Natural killer cell (primary cell): ENCODE results near the gene PRPF6. TPM values are rescaled to one million over a fixed set of nuclear protein-coding genes. Genes with fewer than 3 reads are reported as not detected.

ENCODE experiments used
- ATAC-seq, 3 donors: fragments of 150-1000 bp in 2 of 3; fragments of 200-7000 bp in 1 of 3; cut with Tn5 transposase; 1 replicate in 1 of 3; 2 replicates in 2 of 3; pipeline ENCODE4 v1.10.0; 2021; ENCODE audit warnings: mild to moderate bottlenecking in 2 of 3, moderate library complexity in 2 of 3
- DNase-seq, 2 donors: peaks; one replicate each; pipeline versions ENCODE4 v3.0.0 to v3.0.0-alpha.2; 2013 to 2021; ENCODE audit warnings: mixed read lengths in 1 of 2
- H3K27ac ChIP-seq: one replicate; pipeline ENCODE4 v1.5.1; 2013; ENCODE audit warnings: mild to moderate bottlenecking, low read length
- H3K27me3 ChIP-seq: one replicate; pipeline ENCODE4 v1.6.1; 2013; ENCODE audit warnings: low read length; ENCODE audit not compliant: control insufficient read depth, insufficient read depth
- H3K36me3 ChIP-seq: one replicate; pipeline ENCODE4 v1.6.1; 2013; ENCODE audit warnings: low read length; ENCODE audit not compliant: control insufficient read depth, insufficient read depth
- H3K4me1 ChIP-seq: one replicate; pipeline ENCODE4 v1.6.1; 2013; ENCODE audit warnings: low read length; ENCODE audit not compliant: control insufficient read depth, insufficient read depth
- H3K4me3 ChIP-seq: one replicate; pipeline ENCODE4 v1.5.1; 2013; ENCODE audit warnings: low read length
- H3K9me3 ChIP-seq: one replicate; pipeline ENCODE4 v1.6.1; 2013; ENCODE audit warnings: low read length; ENCODE audit not compliant: control insufficient read depth, insufficient read depth
- H3K27ac Mint-ChIP-seq, 2 donors: one replicate each; pipeline ENCODE4 v1.8.0; 2022; ENCODE audit warnings: mild to moderate bottlenecking in 2 of 2, mixed read lengths in 2 of 2, moderate library complexity in 1 of 2
- H3K27me3 Mint-ChIP-seq, 2 donors: one replicate each; pipeline ENCODE4 v1.8.0; 2022; ENCODE audit warnings: low read depth in 2 of 2, mixed read lengths in 2 of 2
- H3K36me3 Mint-ChIP-seq: one replicate; pipeline ENCODE4 v1.8.0; 2022; ENCODE audit warnings: mixed read lengths
- H3K4me1 Mint-ChIP-seq, 2 donors: one replicate each; pipeline ENCODE4 v1.8.0; 2022; ENCODE audit warnings: mixed read lengths in 2 of 2
- H3K4me3 Mint-ChIP-seq: one replicate; pipeline ENCODE4 v1.8.0; 2022; ENCODE audit warnings: mild to moderate bottlenecking, moderate library complexity, mixed read lengths
- H3K9me3 Mint-ChIP-seq, 2 donors: one replicate each; pipeline ENCODE4 v1.8.0; 2022; ENCODE audit warnings: mixed read lengths in 2 of 2
- WGBS: methylation state at CpG from one replicate; pipeline ENCODE4 v1.1.7; 2013; ENCODE audit warnings: missing lambda C conversion rate; ENCODE audit not compliant: insufficient coverage; 5-methylcytosine and 5-hydroxymethylcytosine counted together
- intact Hi-C: fragments of 100-400 bp; cut with micrococcal nuclease; formaldehyde crosslinking; loops from one replicate; pipeline ENCODE4 v1.14.2; 2022
- total RNA-seq, 4 donors: library from RNA; stranded (reverse); fragments of 120-200 nt in 1 of 4; gene quantifications; one replicate each; pipeline versions ENCODE4 v1.2.3 to v1.2.4, GENCODE V29; 2013 to 2022
- TF ChIP-seq, protein P1 (sequence below): fragments of 200-600 bp; IDR thresholded peaks from one replicate; pipeline ENCODE4 v1.8.0; 2022; ENCODE audit warnings: antibody characterized with exemption

PRPF6 gene
- total RNA-seq, 3 donors from 2014 or later (not counting 1 experiment from before 2014, with no cell fraction given): 52.7 to 63.0 (median 55.0) TPM

- no peak overlapping the region for H3K4me3 Mint-ChIP-seq
- H3K9me3 ChIP-seq: peaks cover 11% of the 10 kb centered on the region
- 97% methylated on average over 10 of the region's 10 CpGs for WGBS
- H3K27ac ChIP-seq: no peak overlapping the region
- peaks cover 56% of the 10 kb centered on the region for H3K36me3 ChIP-seq
- peaks cover 15 to 16% of the 10 kb centered on the region in 2 donors for H3K4me1 Mint-ChIP-seq
- peaks cover 7% of the 10 kb centered on the region for H3K36me3 Mint-ChIP-seq
- TF ChIP-seq, protein P1, sequence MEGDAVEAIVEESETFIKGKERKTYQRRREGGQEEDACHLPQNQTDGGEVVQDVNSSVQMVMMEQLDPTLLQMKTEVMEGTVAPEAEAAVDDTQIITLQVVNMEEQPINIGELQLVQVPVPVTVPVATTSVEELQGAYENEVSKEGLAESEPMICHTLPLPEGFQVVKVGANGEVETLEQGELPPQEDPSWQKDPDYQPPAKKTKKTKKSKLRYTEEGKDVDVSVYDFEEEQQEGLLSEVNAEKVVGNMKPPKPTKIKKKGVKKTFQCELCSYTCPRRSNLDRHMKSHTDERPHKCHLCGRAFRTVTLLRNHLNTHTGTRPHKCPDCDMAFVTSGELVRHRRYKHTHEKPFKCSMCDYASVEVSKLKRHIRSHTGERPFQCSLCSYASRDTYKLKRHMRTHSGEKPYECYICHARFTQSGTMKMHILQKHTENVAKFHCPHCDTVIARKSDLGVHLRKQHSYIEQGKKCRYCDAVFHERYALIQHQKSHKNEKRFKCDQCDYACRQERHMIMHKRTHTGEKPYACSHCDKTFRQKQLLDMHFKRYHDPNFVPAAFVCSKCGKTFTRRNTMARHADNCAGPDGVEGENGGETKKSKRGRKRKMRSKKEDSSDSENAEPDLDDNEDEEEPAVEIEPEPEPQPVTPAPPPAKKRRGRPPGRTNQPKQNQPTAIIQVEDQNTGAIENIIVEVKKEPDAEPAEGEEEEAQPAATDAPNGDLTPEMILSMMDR: no peak
- H3K27me3 ChIP-seq: no peaks in the 10 kb centered on the region
- H3K4me1 ChIP-seq: peaks cover 20% of the 10 kb centered on the region
- intact Hi-C loops: no loop called here
- no peak overlapping the region for H3K27ac Mint-ChIP-seq
- H3K9me3 Mint-ChIP-seq: no peaks in the 10 kb centered on the region
- no peak overlapping the region for H3K4me3 ChIP-seq
- ATAC-seq (no peak), DNase-seq (no peak)
- no peaks in the 10 kb centered on the region for H3K27me3 Mint-ChIP-seq
Measured at GRCh38 chr20:64006490-64006889, 25.6 kb downstream of the PRPF6 start.

DNA sequence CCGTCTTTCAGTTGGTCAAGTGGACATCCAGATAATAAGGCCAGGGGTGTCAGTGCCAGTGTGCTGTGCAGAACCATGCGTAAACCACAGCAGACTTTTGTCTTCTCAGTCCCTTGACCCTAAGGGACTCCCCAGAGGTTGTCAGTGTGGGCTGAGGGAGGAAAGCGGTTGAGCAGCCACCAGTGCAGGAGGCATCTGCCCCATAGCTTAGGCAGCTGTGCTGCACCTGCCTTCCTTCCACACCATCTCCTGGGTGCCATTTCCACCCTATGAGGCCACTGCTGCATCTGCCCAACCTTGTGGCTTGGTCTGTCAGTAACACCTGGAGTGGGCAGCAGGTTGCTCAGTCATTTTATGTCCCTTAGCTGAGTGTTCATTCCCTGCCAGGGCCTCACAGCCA lies 26.0 kb downstream of the PRPF6 start:
- H3K4me3 ChIP-seq: no peak overlapping the region
- H3K4me3 Mint-ChIP-seq: no peak overlapping the region
- no peak overlapping the region for H3K27ac ChIP-seq
- peaks cover 15 to 16% of the 10 kb centered on the region in 2 donors for H3K4me1 Mint-ChIP-seq
- H3K27me3 Mint-ChIP-seq: no peaks in the 10 kb centered on the region
- DNase-seq (no peak), ATAC-seq (no peak)
- intact Hi-C loops: no loop called here
- peaks cover 21% of the 10 kb centered on the region for H3K4me1 ChIP-seq
- TF ChIP-seq, protein P1: no peak
- peaks cover 54% of the 10 kb centered on the region for H3K36me3 ChIP-seq
- no peaks in the 10 kb centered on the region for H3K27me3 ChIP-seq
- peaks cover 7% of the 10 kb centered on the region for H3K36me3 Mint-ChIP-seq
- H3K27ac Mint-ChIP-seq: no peak overlapping the region
- H3K9me3 ChIP-seq: peaks cover 12% of the 10 kb centered on the region
- 73% methylated on average over 3 of the region's 3 CpGs for WGBS
- H3K9me3 Mint-ChIP-seq: no peaks in the 10 kb centered on the region

DNA sequence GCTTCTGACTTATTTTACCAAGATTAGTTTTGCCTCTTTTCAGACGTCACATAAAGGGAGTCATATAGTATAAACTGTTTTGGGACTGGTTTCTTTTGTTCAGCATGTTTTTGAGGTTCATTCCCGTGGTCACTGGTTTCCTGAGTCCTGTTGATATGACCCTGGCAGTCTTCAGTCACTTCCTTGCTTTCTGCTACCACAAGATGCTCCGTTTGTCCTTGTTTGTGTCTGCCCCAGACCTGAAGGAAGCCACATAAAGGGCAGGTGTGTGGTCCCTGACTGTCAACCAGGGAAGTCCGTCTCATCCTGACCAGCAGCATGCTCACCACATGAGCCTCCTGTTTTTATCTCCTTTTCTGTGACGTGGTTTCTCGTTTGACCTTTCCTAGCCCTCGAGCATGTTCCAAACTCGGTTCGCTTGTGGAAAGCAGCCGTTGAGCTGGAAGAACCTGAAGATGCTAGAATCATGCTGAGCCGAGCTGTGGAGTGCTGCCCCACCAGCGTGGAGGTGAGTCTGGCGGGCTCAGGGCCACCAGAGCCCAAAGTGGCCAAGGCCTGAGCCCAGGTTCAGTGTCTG lies 29.0 kb downstream of the PRPF6 start:
- Mint-ChIP-seq H3K4me1 (peaks cover 25 to 32% of the 10 kb centered on the region in 2 donors), H3K36me3 (peaks cover 7% of the 10 kb centered on the region), H3K27ac (peak overlapping the region; percentile 77), H3K27me3 (no peaks in the 10 kb centered on the region), H3K9me3 (no peaks in the 10 kb centered on the region), H3K4me3 (no peak overlapping the region)
- intact Hi-C loops: no loop called here
- Histone ChIP-seq H3K27ac (peak overlapping the region; percentile 49), H3K4me3 (no peak overlapping the region), H3K36me3 (peaks cover 44% of the 10 kb centered on the region), H3K27me3 (no peaks in the 10 kb centered on the region), H3K4me1 (peaks cover 37% of the 10 kb centered on the region), H3K9me3 (peaks cover 16% of the 10 kb centered on the region)
- DNase-seq (no peak), ATAC-seq (peak in 2 of 3 donors; percentile 19 to 26)
- TF ChIP-seq, protein P1: no peak
- 43% methylated on average over 13 of the region's 13 CpGs for WGBS
